Kidney (tissue), 14 donors: ENCODE results near the gene GOLGA5. TPM values are rescaled to one million over a fixed set of nuclear protein-coding genes. Genes with fewer than 3 reads are reported as not detected.

Experiments
- DNase-seq, 5 donors: peaks; one replicate each; pipeline ENCODE4 v3.0.0-alpha.2; 2013 to 2020
- FAIRE-seq: peaks from 2 replicates; lab custom pipeline; 2012; peaks lifted over from hg19 to GRCh38; lab: Jason Lieb, UNC
- H3K27ac ChIP-seq, 2 donors: one replicate each; pipeline ENCODE4 v1.7.0; 2013; ENCODE audit warnings: low read depth in 2 of 2, low read length in 2 of 2, inconsistent platforms in 1 of 2
- H3K27me3 ChIP-seq: one replicate; pipeline ENCODE4 v1.7.1; 2013; ENCODE audit warnings: low read length, inconsistent platforms; ENCODE audit not compliant: control insufficient read depth, insufficient read depth
- H3K36me3 ChIP-seq, 3 donors: one replicate each; pipeline versions ENCODE4 v1.7.0 to v1.7.1; 2013; ENCODE audit warnings: low read length in 3 of 3, control low read depth in 1 of 3, inconsistent platforms in 1 of 3; ENCODE audit not compliant: insufficient read depth in 3 of 3, control insufficient read depth in 2 of 3
- H3K4me1 ChIP-seq, 3 donors: one replicate each; pipeline versions ENCODE4 v1.7.0 to v1.7.1; 2013; ENCODE audit warnings: low read length in 3 of 3, inconsistent platforms in 1 of 3, low read depth in 1 of 3; ENCODE audit not compliant: control insufficient read depth in 2 of 3, insufficient read depth in 2 of 3
- H3K4me3 ChIP-seq, 3 donors: one replicate each; pipeline versions ENCODE4 v1.7.0 to v1.8.1; 2013; ENCODE audit warnings: low read length in 3 of 3, control low read depth in 1 of 3, inconsistent platforms in 1 of 3
- H3K9ac ChIP-seq, 3 donors: one replicate each; pipeline versions ENCODE4 v1.7.0 to v1.7.1; 2013; ENCODE audit warnings: low read length in 3 of 3, control low read depth in 1 of 3, inconsistent platforms in 1 of 3
- H3K9me3 ChIP-seq, 3 donors: one replicate each; pipeline versions ENCODE4 v1.7.0 to v1.7.1; 2013; ENCODE audit warnings: low read length in 3 of 3, control low read depth in 1 of 3, inconsistent platforms in 1 of 3; ENCODE audit not compliant: control insufficient read depth in 2 of 3, insufficient read depth in 1 of 3
- CTCF ChIP-seq: IDR thresholded peaks from 3 replicates; pipeline ENCODE4 v1.5.1; 2012; ENCODE audit warnings: mild to moderate bottlenecking, moderate library complexity, borderline replicate concordance; ENCODE audit not compliant: insufficient read depth; ENCODE audit errors: extremely low read depth
- intact Hi-C: fragments of 100-400 bp; cut with DNase I; formaldehyde crosslinking; loops from one replicate; pipeline ENCODE4 v1.11.1; 2022
- polyA plus RNA-seq: library from polyadenylated mRNA; stranded (reverse); fragments of 350-450 nt; fragmentation: Illumina TruSeq; extraction: RNeasy Lipid Tissue Mini Kit (QIAGEN cat#74804); gene quantifications from one replicate; pipeline ENCODE4 v1.2.3, GENCODE V29; 2014; ENCODE audit warnings: low read depth, low replicate concordance; ENCODE audit not compliant: insufficient read depth
- total RNA-seq: library from RNA; stranded (reverse); fragmentation: NEBNext Ultra II Directional; extraction: Animal tissue kit (Norgen Biotek cat#: 25700); gene quantifications from one replicate; pipeline ENCODE4 v1.2.1, GENCODE V29; 2021
- donor health status: control.
- donor health status: control.
- donor health status: control.
- donor health status: control.
- donor health status: control.
- donor health status: DM: yes; HTN: yes; CAD: no.
- donor health status: Normal renal cell carcinoma (clear cell type).

GOLGA5 gene
- total and polyA plus RNA-seq, 2 donors from 2014 or later: 27.7 to 33.7 TPM

DNA sequence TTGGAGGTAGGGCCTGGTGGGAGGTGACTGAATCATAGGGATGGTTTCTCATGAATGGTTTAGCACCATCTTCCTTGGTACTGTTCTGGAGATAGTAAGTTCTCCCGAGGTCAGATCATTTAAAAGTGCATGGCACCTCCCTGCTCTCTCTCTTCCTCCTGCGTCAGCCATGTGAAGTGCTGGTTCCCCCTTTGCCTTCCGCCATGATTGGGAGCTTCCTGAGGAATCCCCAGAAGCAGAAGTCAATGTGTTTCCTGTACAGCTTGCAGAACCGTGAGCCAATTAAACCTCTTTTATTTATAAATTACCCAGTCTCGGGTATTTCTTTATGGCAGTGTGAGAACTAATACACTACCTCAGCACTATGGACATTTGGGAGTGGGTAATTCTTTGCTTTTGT, 40.9 kb upstream of the GOLGA5 start:
- Histone ChIP-seq H3K27ac (no peak overlapping the region), H3K4me3 (no peak overlapping the region), H3K9ac (no peak overlapping the region), H3K36me3 (no peaks in the 10 kb centered on the region), H3K4me1 (no peaks in the 10 kb centered on the region), H3K27me3 (no peaks in the 10 kb centered on the region), H3K9me3 (no peaks in the 10 kb centered on the region)
- FAIRE-seq (no peak), DNase-seq (no peak)
- intact Hi-C loops: no loop called here
- no peak for TF ChIP-seq CTCF

GRCh38 chr14:92754966-92755365, 39.1 kb upstream of the GOLGA5 start:
- H3K9me3 ChIP-seq: no peaks in the 10 kb centered on the region
- H3K36me3 ChIP-seq: no peaks in the 10 kb centered on the region
- H3K9ac ChIP-seq: no peak overlapping the region
- DNase-seq (peak in 1 of 5 donors; percentile 16), FAIRE-seq (no peak)
- no peak overlapping the region for H3K4me3 ChIP-seq
- no peak overlapping the region for H3K27ac ChIP-seq
- TF ChIP-seq CTCF: no peak
- intact Hi-C loops: no loop called here
- no peaks in the 10 kb centered on the region for H3K4me1 ChIP-seq
- no peaks in the 10 kb centered on the region for H3K27me3 ChIP-seq

- no peak for TF ChIP-seq CTCF
- Histone ChIP-seq H3K4me3 (no peak overlapping the region), H3K27me3 (no peaks in the 10 kb centered on the region), H3K36me3 (no peaks in the 10 kb centered on the region), H3K9me3 (no peaks in the 10 kb centered on the region), H3K27ac (no peak overlapping the region), H3K4me1 (no peaks in the 10 kb centered on the region), H3K9ac (no peak overlapping the region)
- intact Hi-C loops: no loop called here
- DNase-seq (no peak), FAIRE-seq (no peak)
These were observed 38.6 kb upstream of the GOLGA5 start for GRCh38 chr14:92755495-92755894.

- H3K27me3 ChIP-seq: no peaks in the 10 kb centered on the region
- no peak for TF ChIP-seq CTCF
- H3K4me1 ChIP-seq: no peaks in the 10 kb centered on the region
- intact Hi-C loops: no loop called here
- DNase-seq (no peak), FAIRE-seq (no peak)
- H3K9ac ChIP-seq: no peak overlapping the region
- H3K9me3 ChIP-seq: no peaks in the 10 kb centered on the region
- H3K4me3 ChIP-seq: no peak overlapping the region
- H3K27ac ChIP-seq: no peak overlapping the region
- H3K36me3 ChIP-seq: no peaks in the 10 kb centered on the region
These were observed 37.7 kb upstream of the GOLGA5 start for GRCh38 chr14:92756446-92756845.
